C4-2B (cell line): ENCODE measurements around the gene SRGAP2C.
"Not testable (repeated sequence)": the region's sequence is repeated elsewhere in the genome, so short reads cannot be mapped to it uniquely, and the experiment has no call there.

Source experiments
- ZFX ChIP-seq: fragments of 450-650 bp; IDR thresholded peaks from 2 replicates; pipeline ENCODE4 v1.6.1; 2017
- TF ChIP-seq, protein P1 (sequence below): fragments of 450-650 bp; conservative IDR thresholded peaks from 2 replicates; pipeline ENCODE4 v1.5.1; 2017; ENCODE audit warnings: mild to moderate bottlenecking

DNA sequence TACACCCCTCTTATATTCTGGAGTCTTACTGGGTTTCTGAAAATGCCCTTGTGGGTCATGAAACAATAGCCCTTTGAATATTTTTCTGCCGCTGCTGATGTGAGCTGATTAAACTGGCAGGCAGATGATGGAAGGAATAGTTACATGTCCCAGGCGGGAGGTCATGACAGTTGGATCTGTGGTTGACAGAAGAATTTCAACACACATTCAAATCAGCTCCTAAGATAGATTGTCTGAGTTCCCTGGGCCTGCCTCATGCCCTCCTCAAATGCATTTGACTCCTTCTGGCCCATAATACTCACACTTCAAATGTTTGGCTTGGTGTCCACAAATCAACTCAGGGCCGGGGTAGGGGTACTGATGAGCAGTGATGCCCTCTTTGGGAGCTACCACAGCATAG is 161.9 kb downstream of the SRGAP2C start:
- TF ChIP-seq, protein P1, sequence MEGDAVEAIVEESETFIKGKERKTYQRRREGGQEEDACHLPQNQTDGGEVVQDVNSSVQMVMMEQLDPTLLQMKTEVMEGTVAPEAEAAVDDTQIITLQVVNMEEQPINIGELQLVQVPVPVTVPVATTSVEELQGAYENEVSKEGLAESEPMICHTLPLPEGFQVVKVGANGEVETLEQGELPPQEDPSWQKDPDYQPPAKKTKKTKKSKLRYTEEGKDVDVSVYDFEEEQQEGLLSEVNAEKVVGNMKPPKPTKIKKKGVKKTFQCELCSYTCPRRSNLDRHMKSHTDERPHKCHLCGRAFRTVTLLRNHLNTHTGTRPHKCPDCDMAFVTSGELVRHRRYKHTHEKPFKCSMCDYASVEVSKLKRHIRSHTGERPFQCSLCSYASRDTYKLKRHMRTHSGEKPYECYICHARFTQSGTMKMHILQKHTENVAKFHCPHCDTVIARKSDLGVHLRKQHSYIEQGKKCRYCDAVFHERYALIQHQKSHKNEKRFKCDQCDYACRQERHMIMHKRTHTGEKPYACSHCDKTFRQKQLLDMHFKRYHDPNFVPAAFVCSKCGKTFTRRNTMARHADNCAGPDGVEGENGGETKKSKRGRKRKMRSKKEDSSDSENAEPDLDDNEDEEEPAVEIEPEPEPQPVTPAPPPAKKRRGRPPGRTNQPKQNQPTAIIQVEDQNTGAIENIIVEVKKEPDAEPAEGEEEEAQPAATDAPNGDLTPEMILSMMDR: not testable (repeated sequence)
- TF ChIP-seq ZFX: not testable (repeated sequence)
